OCI-LY7 (cell line): ENCODE results near the gene CPNE1. TPM values are rescaled to one million over a fixed set of nuclear protein-coding genes. Genes with fewer than 3 reads are reported as not detected.

Experiments used
- BruUV-seq: library from RNA; stranded (reverse); fragments of 400-500 nt; replicated peaks from 2 replicates; lab custom pipeline; 2021; lab: Mats Ljungman, UMichigan
- CTCF ChIA-PET: fragments of 300-600 bp; sonication (Branson Sonifier 250); formaldehyde crosslinking; loops from one replicate; lab custom pipeline; 2022; ENCODE audit warnings: antibody characterized with exemption; ENCODE audit not compliant: unreplicated experiment; lab: Charles Lee
- POLR2A ChIA-PET: fragments of 300-600 bp; sonication (Branson Sonifier 250); formaldehyde crosslinking; loops from one replicate; lab custom pipeline; 2022; ENCODE audit warnings: antibody characterized with exemption; lab: Charles Lee
- DNase-seq: peaks from one replicate; pipeline ENCODE4 v3.0.0-alpha.2; 2015; ENCODE audit warnings: low spot score
- H2AFZ ChIP-seq: fragments of 200-600 bp; sonication (generic), shearing (Covaris generic); 2 replicates; pipeline ENCODE4 v1.6.1; 2014; ENCODE audit warnings: mild to moderate bottlenecking, antibody characterized with exemption, low read length, moderate library complexity
- H3K27ac ChIP-seq: fragments of 200-600 bp; sonication (generic); 2 replicates; pipeline ENCODE4 v1.5.1; 2014; ENCODE audit warnings: mixed run types, low read depth, mild to moderate bottlenecking, moderate library complexity, low read length, inconsistent platforms; ENCODE audit not compliant: poor library complexity, severe bottlenecking
- H3K36me3 ChIP-seq: fragments of 200-600 bp; sonication (generic); 2 replicates; pipeline ENCODE4 v1.6.1; 2014; ENCODE audit warnings: mild to moderate bottlenecking, antibody characterized with exemption, low read length, moderate library complexity, mixed read lengths; ENCODE audit not compliant: insufficient read depth
- H3K4me1 ChIP-seq: fragments of 200-600 bp; sonication (generic); 2 replicates; pipeline ENCODE4 v1.5.1; 2014; ENCODE audit warnings: mild to moderate bottlenecking, low read length; ENCODE audit not compliant: insufficient read depth, poor library complexity, severe bottlenecking
- H3K4me2 ChIP-seq: fragments of 200-600 bp; sonication (generic); 2 replicates; pipeline ENCODE4 v1.6.1; 2014; ENCODE audit warnings: mild to moderate bottlenecking, low read length
- H3K4me3 ChIP-seq: fragments of 200-600 bp; sonication (generic); 2 replicates; pipeline ENCODE4 v1.5.1; 2014; ENCODE audit warnings: mild to moderate bottlenecking, low read depth, low read length; ENCODE audit not compliant: poor library complexity, severe bottlenecking
- H3K79me2 ChIP-seq: fragments of 200-600 bp; sonication (generic); 2 replicates; pipeline ENCODE4 v1.6.1; 2016; ENCODE audit warnings: low read depth, mild to moderate bottlenecking, low read length, moderate library complexity, mixed read lengths; ENCODE audit not compliant: insufficient read depth
- H3K9me2 ChIP-seq: fragments of 200-600 bp; sonication (generic); 2 replicates; pipeline ENCODE4 v1.6.1; 2016; ENCODE audit warnings: mild to moderate bottlenecking, low read length, mixed read lengths; ENCODE audit not compliant: insufficient read depth
- H3K9me3 ChIP-seq: fragments of 200-600 bp; sonication (generic); 2 replicates; pipeline ENCODE4 v1.6.1; 2014; ENCODE audit warnings: mild to moderate bottlenecking, mixed run types, low read length, mixed read lengths
- H4K20me1 ChIP-seq: fragments of 200-600 bp; sonication (generic); 2 replicates; pipeline ENCODE4 v1.6.1; 2014; ENCODE audit warnings: mild to moderate bottlenecking, antibody characterized with exemption, low read length, moderate library complexity, mixed read lengths; ENCODE audit not compliant: insufficient read depth
- CTCF ChIP-seq: fragments of 200-600 bp; sonication (generic); conservative IDR thresholded peaks from 2 replicates; pipeline ENCODE4 v1.5.1; 2014; ENCODE audit warnings: mild to moderate bottlenecking, antibody characterized with exemption, low read length, moderate library complexity, mixed read lengths
- EZH2phosphoT487 ChIP-seq: fragments of 200-600 bp; sonication (generic); IDR thresholded peaks from 2 replicates; pipeline ENCODE4 v1.6.1; 2018; ENCODE audit warnings: low read depth, borderline replicate concordance, mild to moderate bottlenecking, mixed run types, antibody characterized with exemption, low read length, moderate library complexity, mixed read lengths
- intact Hi-C: fragments of 100-400 bp; cut with micrococcal nuclease; formaldehyde crosslinking; loops from one replicate; pipeline ENCODE4 v1.10.0; 2022; ENCODE audit not compliant: unreplicated experiment
- total RNA-seq, 2 experiments: library from RNA; depleted of rRNA in 1 of 2; stranded (reverse); fragments of >200 nt in 1 of 2; shearing (Covaris generic) in 1 of 2; gene quantifications; 2 replicates each; pipeline ENCODE4 v1.2.3, GENCODE V29; 2014 to 2022

CPNE1 gene
- total RNA-seq, 2 experiments from 2014 or later: 83.3 to 202 TPM

DNA sequence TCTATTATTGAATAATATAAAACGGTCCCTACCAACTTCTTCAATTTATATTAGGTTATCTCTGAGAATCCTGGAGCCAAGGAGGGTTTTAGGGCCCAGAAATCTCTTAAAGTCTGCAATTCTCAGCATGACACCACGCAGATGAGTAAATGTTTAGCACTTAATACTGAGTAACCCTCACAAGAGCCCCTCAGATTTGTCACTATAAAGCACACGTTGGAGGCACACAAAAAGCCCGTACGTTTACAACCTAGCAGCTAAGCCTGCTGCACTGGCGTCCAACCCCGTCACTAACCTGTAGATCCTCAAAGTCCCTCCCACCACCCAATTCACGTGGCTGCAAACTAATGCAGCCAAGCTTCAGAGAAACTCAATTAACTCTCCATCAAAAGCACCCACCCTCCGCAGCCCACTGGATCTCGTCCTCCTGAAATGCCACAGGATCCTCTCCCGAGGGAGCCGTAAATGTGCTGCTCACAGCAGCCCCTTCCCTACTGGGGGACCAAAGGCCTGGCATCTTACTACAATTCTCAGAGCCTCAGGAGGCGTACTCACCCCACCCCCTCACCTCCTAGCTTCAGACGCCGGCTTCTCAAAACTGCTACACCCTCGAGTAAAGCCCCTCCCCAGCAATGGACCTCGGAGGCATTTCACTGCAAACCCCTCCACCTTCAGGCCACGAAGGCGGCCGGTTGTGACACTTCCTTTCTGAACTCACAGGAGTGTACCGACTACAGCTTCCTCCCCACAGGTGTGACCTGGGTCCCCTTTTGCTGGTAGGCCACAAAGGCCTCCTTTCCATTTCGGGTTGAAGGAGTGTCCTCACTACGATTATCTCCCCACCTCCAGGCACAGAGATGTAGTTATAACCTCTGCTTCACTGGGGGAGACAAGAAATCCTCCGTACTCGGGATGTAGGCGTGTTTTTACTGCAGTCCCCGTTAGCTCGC lies 909 bp downstream of the CPNE1 start:
- TF ChIP-seq EZH2phosphoT487 (no peak), CTCF (no peak; the same call in 1 of the 2 replicates)
- H3K4me1 ChIP-seq: peaks cover 39% of the 10 kb centered on the region
- POLR2A ChIA-PET: interaction anchor here (0.6 to 1.3 kb wide), 5 partner anchors 13 to 427 kb away, joined by 3 to 4 read pairs (median 3); no protein-coding TSS in a partner anchor
- intact Hi-C loops: loop anchor here (1.0 to 10.0 kb wide), 3 partner anchors 46 to 99 kb away; partner anchors contain the start of gene RBM39
- DNase-seq: peak; percentile 87
- H4K20me1 ChIP-seq: peaks cover 45% of the 10 kb centered on the region
- H3K4me2 ChIP-seq: peak overlapping the region; percentile 96
- H3K36me3 ChIP-seq: peaks cover 47% of the 10 kb centered on the region
- peak overlapping the region; percentile 76 for H3K4me3 ChIP-seq
- no peak overlapping the region; the same call in 1 of the 2 replicates for H2AFZ ChIP-seq
- no TSS peak for BruUV-seq
- H3K79me2 ChIP-seq: peaks cover 59% of the 10 kb centered on the region
- CTCF ChIA-PET: no interaction called here
- H3K9me2 ChIP-seq: no peaks in the 10 kb centered on the region
- peak overlapping the region; percentile 74 for H3K27ac ChIP-seq
- no peaks in the 10 kb centered on the region; the same call in 1 of the 2 replicates for H3K9me3 ChIP-seq

DNA sequence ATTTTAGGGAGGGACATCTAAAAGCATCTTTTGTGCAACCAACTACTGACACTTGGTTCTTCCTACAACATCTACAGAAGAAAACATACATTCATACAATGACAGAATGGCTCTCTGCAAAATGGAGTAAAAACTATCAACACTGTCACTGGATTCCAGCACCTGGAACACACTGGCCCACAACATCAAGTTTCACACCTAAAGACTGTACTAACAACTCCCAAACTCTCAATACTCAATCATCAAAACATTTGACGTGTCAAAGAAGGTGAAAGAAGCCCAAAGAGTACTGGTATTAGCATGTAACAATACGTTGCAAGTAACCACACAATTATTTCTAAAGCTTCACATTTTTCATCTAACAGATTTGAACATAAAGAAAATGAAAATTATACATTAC lies 2.1 kb downstream of the CPNE1 start:
- BruUV-seq: no TSS peak
- H3K9me3 ChIP-seq: no peaks in the 10 kb centered on the region; the same call in 1 of the 2 replicates
- H4K20me1 ChIP-seq: peaks cover 50% of the 10 kb centered on the region
- no peaks in the 10 kb centered on the region for H3K9me2 ChIP-seq
- H3K36me3 ChIP-seq: peaks cover 46% of the 10 kb centered on the region
- H3K4me1 ChIP-seq: peaks cover 39% of the 10 kb centered on the region
- H3K4me3 ChIP-seq: peak overlapping the region; percentile 76
- H3K79me2 ChIP-seq: peaks cover 72% of the 10 kb centered on the region
- no peak overlapping the region for H2AFZ ChIP-seq
- intact Hi-C loops: loop anchor here (5.0 to 10.0 kb wide), 2 partner anchors 80 to 98 kb away; partner anchors contain the start of gene RBM39
- POLR2A ChIA-PET: interaction anchor here (0.5 kb wide), 1 partner anchor 31 kb away, joined by 3 read pairs; no protein-coding TSS in a partner anchor
- CTCF ChIA-PET: no interaction called here
- no peak for DNase-seq
- TF ChIP-seq EZH2phosphoT487 (no peak), CTCF (no peak)
- H3K4me2 ChIP-seq: peak overlapping the region; percentile 96
- no peak overlapping the region for H3K27ac ChIP-seq
